GM19438 (cell line): ENCODE results near the gene EREG.

ENCODE experiments used
- ATAC-seq: cut with Tn5 transposase; IDR thresholded peaks from one replicate; pipeline ENCODE4 v1.9.1; 2021; ENCODE audit warnings: low read depth; ENCODE audit not compliant: unreplicated experiment

Gene EREG

DNA sequence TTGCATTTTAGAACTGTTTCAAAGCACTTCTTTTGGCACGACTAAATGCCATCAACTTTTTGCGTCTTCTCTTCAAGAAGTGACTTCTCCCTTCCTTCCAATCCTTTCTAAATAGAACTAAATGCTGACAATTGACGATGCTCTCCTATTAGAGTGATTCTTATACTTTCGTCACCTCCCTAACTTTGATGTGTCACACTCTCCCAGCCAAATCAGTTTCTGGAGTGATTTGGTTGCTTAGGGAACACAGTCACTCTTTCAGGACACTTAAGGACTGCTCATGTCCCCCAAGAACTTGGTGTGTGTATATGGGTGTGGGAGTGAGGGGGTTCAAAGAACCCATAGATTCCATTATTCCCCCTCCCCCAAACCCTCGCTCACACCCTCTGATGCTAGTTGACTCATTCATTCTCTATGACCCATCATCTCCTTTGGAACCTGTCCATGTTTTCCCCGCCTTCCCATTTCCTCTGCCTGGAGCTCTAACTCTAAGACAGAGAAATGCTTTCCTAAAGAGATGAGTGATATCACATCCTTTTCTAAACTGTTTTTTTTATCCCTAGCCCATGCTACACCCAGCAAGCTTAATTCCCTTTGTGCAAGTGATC, 53.2 kb downstream of the EREG start:
- no peak for ATAC-seq

DNA sequence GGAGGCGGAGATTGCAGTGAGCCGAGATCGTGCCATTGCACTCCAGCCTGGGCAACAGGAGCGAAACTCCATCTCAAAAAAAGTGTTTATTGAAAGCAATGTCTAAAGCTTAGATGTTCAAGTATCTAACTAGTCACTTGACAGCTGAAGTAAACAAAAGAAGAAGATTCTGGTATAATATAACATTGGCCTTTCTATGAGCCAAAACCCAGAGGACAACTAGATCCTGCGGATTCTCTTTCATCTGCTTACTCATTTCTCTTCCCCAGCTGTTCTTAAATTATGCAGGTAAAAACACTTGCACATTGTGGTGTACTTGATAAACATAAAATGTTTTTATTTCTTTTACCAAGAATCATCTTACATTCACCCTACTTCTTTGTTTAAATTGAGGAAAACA, 55.9 kb downstream of the EREG start:
- no peak for ATAC-seq

DNA sequence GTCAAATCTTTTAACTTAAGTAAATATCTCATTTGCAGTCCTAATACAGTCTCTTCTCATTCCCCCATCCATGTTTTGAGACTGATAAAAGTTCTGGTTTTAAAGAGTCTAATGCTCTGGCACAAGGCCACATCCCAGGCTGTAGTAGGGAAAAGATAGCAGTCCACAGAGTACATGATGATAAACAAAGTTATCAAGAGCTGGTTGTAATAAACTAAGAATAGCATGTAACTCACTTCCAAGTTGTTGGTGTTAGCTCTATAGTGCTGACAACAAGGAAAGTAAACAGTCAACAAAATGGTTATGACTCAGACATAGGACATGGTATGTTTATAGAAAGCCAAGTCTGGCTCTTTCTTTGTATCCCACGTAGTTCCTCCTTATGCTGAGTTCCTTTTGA, 58.2 kb downstream of the EREG start:
- no peak for ATAC-seq

DNA sequence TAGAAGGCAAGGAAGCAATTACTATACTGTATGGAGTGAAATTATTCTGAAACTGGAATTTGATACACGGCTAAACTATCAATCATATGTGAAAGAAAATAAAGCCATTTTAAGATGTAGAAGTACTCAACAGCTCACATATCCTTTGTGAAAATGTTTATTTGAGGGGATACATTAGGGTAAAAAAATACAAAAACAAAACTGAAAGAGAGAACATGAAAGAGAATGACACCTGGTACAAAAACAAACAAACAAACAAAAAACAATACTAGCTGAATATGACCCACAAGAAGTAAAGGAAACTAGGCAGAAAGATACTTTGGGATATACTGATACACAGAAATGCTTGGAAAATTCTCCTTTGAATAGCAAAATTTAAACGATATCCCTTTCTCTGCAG, 59.2 kb downstream of the EREG start:
- ATAC-seq = no peak

DNA sequence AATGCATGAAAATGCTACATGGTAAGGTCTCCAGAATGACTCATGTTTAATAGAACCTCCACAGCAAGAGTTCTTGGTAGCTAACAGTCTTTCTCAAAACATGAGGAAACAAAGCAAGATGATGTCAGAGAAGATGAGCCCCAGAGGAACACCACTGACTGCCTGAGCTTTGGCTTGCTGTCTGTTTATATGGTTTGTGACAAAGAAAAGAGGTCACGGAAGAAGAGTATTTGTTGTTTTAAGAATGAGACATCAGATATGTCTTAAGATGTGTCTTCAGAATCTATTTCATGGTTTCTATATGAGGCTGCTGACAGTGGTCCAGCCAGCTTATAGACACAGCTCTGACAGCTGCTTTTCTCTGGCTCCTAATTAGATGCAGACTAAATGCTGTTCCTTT, 61.2 kb downstream of the EREG start:
- ATAC-seq = no peak

DNA sequence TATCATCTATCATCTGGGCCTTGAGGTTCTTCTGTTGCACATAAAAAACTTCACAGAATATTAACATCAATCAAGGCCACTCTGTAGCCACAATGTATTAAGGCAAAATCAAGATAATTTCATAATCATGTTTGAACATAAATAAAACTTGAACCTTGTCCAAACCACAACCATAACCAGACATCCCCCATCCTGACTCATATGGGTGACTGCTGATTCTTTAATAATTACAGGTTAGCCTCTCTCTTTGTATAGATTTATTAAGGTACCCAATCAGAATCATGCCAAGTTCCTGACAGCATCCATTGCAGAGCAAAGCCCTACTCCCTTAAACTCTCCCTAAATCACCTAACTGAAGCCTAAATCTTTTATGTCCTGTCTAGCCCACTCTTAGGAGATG, 63.3 kb downstream of the EREG start:
- ATAC-seq = no peak

DNA sequence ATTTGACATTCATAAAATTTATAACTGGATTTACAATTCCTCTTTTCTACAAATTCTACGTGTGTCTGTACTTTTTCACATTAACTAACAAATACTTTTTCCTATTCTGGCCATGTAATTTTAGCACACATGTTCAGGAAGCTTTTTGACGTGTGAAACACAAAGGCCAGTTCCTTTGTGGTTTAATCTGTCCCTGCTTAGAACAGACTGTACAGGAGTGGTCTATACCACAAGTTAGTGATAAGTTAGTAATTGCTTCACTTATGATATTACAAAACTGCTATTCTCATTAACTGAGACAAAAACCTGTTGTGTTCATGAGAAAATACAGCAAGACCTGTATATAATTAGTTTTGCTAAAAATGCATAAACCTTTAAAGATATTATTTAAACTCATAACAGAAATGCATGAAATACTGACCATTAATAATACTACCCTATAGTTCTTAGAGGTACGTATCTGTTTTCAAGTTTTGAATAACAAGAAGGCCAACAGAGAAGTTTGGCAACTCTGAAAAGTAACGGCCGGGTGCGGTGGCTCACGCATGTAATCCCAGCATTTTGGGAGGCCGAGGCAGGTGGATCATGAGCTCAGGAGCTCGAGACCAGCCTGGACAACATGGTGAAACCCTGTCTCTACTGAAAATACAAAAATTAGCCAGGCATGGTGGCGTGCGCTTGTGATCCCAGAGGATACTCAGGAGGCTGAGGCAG, 66.3 kb downstream of the EREG start:
- peak; percentile 94 for ATAC-seq

DNA sequence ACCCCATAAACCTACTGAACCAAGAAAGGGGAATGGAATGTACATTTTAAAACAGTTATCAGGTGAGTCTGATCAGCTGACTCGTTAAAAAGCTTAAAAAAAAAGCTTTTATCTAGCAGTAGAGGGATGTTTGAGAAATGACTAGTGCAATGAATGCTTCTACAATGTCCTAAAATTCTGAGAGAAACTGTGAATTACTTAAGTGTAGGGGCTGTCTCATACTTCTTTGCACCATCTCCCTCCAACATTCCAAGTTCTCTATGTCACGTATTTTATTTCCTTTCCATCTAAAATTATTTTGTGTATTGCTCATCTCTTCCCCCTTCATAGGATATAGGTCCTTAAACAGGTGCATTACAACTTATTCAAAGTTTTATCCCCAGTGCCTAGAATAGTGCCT, 68.1 kb downstream of the EREG start:
- no peak for ATAC-seq

DNA sequence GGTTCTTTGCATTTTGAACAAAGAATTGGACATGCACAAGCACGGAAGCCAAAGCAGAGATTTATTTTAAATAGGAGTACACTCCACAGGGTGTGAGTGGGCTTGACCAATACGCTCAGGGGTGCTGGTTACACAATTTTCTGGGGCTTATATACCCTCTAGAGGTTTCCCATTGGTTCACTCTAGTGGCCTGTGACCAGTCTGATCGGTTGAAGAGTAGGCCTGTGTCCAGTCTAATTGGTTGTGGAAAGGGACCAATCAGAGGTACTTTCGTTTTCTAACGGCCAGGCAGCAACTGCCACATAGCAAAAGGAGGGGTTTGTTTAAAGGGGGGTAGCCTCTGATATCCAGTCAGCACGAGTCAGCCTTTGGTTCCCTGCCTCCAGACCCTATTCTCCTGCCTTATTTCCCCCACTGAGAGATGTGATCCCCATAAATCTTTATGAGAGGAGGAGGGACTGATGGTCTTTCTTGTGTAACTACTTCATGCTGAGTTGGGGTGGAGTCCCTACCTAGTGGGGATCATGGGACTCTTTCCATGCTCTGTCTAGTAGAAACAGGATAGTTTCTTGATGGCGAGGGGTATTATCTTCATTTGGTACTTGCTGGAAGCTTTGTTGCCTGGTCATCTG, 68.7 kb downstream of the EREG start:
- no peak for ATAC-seq

DNA sequence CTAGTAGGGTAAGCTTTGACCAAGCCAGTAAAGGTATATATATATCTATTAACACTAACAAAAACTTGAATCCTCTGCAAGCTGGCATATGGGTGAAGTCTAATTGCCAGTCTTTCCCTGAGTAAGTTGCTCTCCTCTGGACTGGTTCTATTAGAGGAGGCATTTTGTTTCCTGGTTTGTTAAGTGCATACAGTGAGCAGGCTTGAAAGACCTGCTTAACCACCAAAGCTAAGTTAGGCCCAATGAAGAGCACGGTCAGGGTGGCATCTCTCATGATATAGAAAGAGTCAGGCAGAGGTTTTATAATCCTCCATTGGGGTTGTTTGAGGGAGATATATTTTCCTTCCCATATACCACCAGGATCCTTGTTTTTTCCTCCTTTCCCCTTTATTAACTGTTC, 70.4 kb downstream of the EREG start:
- ATAC-seq = no peak

DNA sequence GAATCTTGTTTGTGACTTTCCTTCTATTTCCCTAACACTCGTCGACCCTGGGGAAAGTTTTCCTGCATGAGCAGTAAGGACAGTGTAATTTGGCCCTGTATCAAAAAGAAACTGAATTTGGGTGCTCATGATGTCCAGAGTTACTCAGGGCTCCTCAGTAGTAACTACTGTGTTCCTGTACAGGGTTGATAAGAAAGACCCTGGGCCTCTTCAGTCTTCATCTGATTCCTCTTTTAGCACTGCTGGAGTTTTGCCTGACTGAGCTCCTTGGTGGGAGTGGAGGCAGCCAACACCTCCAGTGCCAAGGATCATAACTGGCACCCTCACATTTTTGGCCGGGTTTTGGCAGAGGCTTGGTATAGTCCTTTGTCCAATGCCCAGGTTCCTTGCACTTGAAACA, 72.9 kb downstream of the EREG start:
- no peak for ATAC-seq
